Gastroesophageal sphincter (tissue), 4 donors: ENCODE results near the gene BCL2A1. TPM values are rescaled to one million over a fixed set of nuclear protein-coding genes. Genes with fewer than 3 reads are reported as not detected.

ENCODE experiments used
- ATAC-seq: fragments of 150-250 bp; one replicate; pipeline ENCODE4 v1.9.1; 2016; ENCODE audit warnings: mild to moderate bottlenecking, moderate library complexity
- H3K27ac ChIP-seq, 4 donors: fragments of 200-600 bp; sonication (generic) in 3 of 4; 1 replicate in 3 of 4; 2 replicates in 1 of 4; pipeline ENCODE4 v1.5.1; 2016 to 2019
- H3K27me3 ChIP-seq: fragments of 200-600 bp; sonication (generic); one replicate; pipeline ENCODE4 v1.5.1; 2019
- H3K36me3 ChIP-seq, 2 donors: fragments of 200-600 bp; sonication (generic); one replicate each; pipeline ENCODE4 v1.5.1; 2019; ENCODE audit warnings: control low read depth in 1 of 2
- H3K4me1 ChIP-seq, 3 donors: fragments of 200-600 bp; sonication (generic); 1 replicate in 2 of 3; 2 replicates in 1 of 3; pipeline ENCODE4 v1.5.1; 2016 to 2019; ENCODE audit warnings: control low read depth in 2 of 3
- H3K4me3 ChIP-seq, 2 donors: fragments of 200-600 bp; sonication (generic); one replicate each; pipeline ENCODE4 v1.5.1; 2019; ENCODE audit warnings: mild to moderate bottlenecking in 1 of 2, moderate library complexity in 1 of 2
- H3K9me3 ChIP-seq, 3 donors: fragments of 200-600 bp; sonication (generic); one replicate each; pipeline ENCODE4 v1.5.1; 2017 to 2019; ENCODE audit warnings: control low read depth in 2 of 3
- CTCF ChIP-seq, 4 experiments: fragments of 200-600 bp in 2 of 4; fragments of 450-650 bp in 2 of 4; sonication (generic) in 1 of 4; IDR thresholded peaks; one replicate each; pipeline ENCODE4 v1.5.1; 2017 to 2019; ENCODE audit warnings: antibody characterized with exemption in 4 of 4, mild to moderate bottlenecking in 2 of 4, moderate library complexity in 2 of 4
- EP300 ChIP-seq: sonication (generic); formaldehyde crosslinking; IDR thresholded peaks from one replicate; pipeline ENCODE4 v1.6.1; 2017; ENCODE audit warnings: antibody characterized with exemption, mild to moderate bottlenecking
- POLR2A ChIP-seq, 2 donors: fragments of 450-650 bp; IDR thresholded peaks; one replicate each; pipeline ENCODE4 v1.6.1; 2017; ENCODE audit warnings: antibody characterized with exemption in 2 of 2, mild to moderate bottlenecking in 2 of 2, moderate library complexity in 1 of 2
- POLR2AphosphoS5 ChIP-seq: sonication (generic); formaldehyde crosslinking; IDR thresholded peaks from one replicate; pipeline ENCODE4 v1.6.1; 2017; ENCODE audit warnings: antibody characterized with exemption
- WGBS, 2 donors: methylation state at CpG; one replicate each; pipeline ENCODE4 v1.1.5; 2018; ENCODE audit warnings: low coverage in 1 of 2; 5-methylcytosine and 5-hydroxymethylcytosine counted together
- total RNA-seq, 4 donors: library from RNA; depleted of rRNA; stranded (reverse); fragments of >200 nt; gene quantifications; one replicate each; pipeline ENCODE4 v1.1.0, GENCODE V29; 2016

BCL2A1 gene
- total RNA-seq, 4 donors from 2014 or later, result 0.62 to 13.3 TPM; not detected in 2

DNA sequence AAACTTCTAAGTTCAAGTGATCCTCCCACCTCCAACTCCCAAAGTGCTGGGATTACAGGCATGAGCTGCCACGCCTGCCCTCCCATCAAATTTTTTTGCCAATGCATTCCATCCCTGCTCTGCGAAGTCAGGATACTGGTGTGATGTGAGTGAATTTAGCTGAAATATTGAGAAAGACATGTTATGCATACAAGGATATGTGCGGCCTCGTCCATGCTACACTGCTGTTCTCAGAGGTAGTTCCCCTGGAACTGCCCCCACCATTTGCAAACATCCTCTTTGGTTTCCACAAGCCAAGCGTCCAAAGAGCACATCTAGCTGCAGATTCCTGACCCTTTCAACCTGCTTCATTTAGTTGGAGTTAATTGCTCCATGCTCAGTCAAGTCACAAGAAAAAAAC, 36.5 kb upstream of the BCL2A1 start:
- H3K4me1 ChIP-seq, result no peaks in the 10 kb centered on the region
- H3K36me3 ChIP-seq, result no peaks in the 10 kb centered on the region
- H3K4me3 ChIP-seq, result no peak overlapping the region
- H3K27ac ChIP-seq, result no peak overlapping the region
- no peak for ATAC-seq
- TF ChIP-seq POLR2A (IDR thresholded peaks at IDR 0.05) (no peak), CTCF (IDR thresholded peaks at IDR 0.05) (no peak), EP300 (no peak), POLR2AphosphoS5 (no peak)
- no peaks in the 10 kb centered on the region for H3K9me3 ChIP-seq
- 84% methylated on average over 5 of the region's 5 CpGs; no CpG with 5 or more reads in 1 of the 2 donors for WGBS, 2 donors
- no peaks in the 10 kb centered on the region for H3K27me3 ChIP-seq

GRCh38 chr15:80006946-80007345, 36.0 kb upstream of the BCL2A1 start:
- no peaks in the 10 kb centered on the region for H3K36me3 ChIP-seq
- WGBS, 2 donors, result 69 to 70% methylated on average over 3 to 4 of the region's 5 CpGs
- H3K4me1 ChIP-seq, result no peaks in the 10 kb centered on the region
- no peak for TF ChIP-seq EP300
- no peak for TF ChIP-seq CTCF (IDR thresholded peaks at IDR 0.05)
- no peak for TF ChIP-seq POLR2AphosphoS5
- TF ChIP-seq POLR2A (IDR thresholded peaks at IDR 0.05), result no peak
- H3K9me3 ChIP-seq, result no peaks in the 10 kb centered on the region
- H3K4me3 ChIP-seq, result no peak overlapping the region
- no peaks in the 10 kb centered on the region for H3K27me3 ChIP-seq
- no peak for ATAC-seq
- H3K27ac ChIP-seq, result no peak overlapping the region

- TF ChIP-seq POLR2AphosphoS5 (no peak), POLR2A (IDR thresholded peaks at IDR 0.05) (no peak), EP300 (no peak), CTCF (IDR thresholded peaks at IDR 0.05) (no peak)
- Histone ChIP-seq H3K36me3 (no peaks in the 10 kb centered on the region), H3K9me3 (peaks cover 0 to 5% (median 0%) of the 10 kb centered on the region in 3 donors), H3K4me3 (no peak overlapping the region), H3K4me1 (no peaks in the 10 kb centered on the region), H3K27me3 (no peaks in the 10 kb centered on the region), H3K27ac (no peak overlapping the region)
- WGBS, 2 donors, result 94 to 95% methylated on average over 4 to 6 of the region's 6 CpGs
- no peak for ATAC-seq
Measured at GRCh38 chr15:80003934-80004472, 33.0 kb upstream of the BCL2A1 start.

GRCh38 chr15:80003171-80003570, 32.2 kb upstream of the BCL2A1 start:
- H3K9me3 ChIP-seq, result peaks cover 0 to 5% (median 0%) of the 10 kb centered on the region in 3 donors
- no peaks in the 10 kb centered on the region for H3K4me1 ChIP-seq
- no peaks in the 10 kb centered on the region for H3K36me3 ChIP-seq
- no peaks in the 10 kb centered on the region for H3K27me3 ChIP-seq
- TF ChIP-seq POLR2A (IDR thresholded peaks at IDR 0.05), result no peak
- TF ChIP-seq POLR2AphosphoS5, result no peak
- TF ChIP-seq EP300, result no peak
- TF ChIP-seq CTCF (IDR thresholded peaks at IDR 0.05), result no peak
- H3K4me3 ChIP-seq, result no peak overlapping the region
- H3K27ac ChIP-seq, result no peak overlapping the region
- ATAC-seq, result no peak
- 60 to 80% methylated on average over 2 to 7 of the region's 12 CpGs for WGBS, 2 donors

- 86 to 93% methylated on average over 2 to 3 of the region's 3 CpGs for WGBS, 2 donors
- TF ChIP-seq EP300 (no peak), CTCF (IDR thresholded peaks at IDR 0.05) (no peak), POLR2AphosphoS5 (no peak), POLR2A (IDR thresholded peaks at IDR 0.05) (no peak)
- no peak for ATAC-seq
- Histone ChIP-seq H3K4me1 (no peaks in the 10 kb centered on the region), H3K4me3 (no peak overlapping the region), H3K27me3 (no peaks in the 10 kb centered on the region), H3K9me3 (peaks cover 0 to 5% (median 0%) of the 10 kb centered on the region in 3 donors), H3K36me3 (no peaks in the 10 kb centered on the region), H3K27ac (no peak overlapping the region)
Measured at GRCh38 chr15:80002267-80002666, 31.3 kb upstream of the BCL2A1 start.
